ENCODE data around the gene AKAP13.

DNA sequence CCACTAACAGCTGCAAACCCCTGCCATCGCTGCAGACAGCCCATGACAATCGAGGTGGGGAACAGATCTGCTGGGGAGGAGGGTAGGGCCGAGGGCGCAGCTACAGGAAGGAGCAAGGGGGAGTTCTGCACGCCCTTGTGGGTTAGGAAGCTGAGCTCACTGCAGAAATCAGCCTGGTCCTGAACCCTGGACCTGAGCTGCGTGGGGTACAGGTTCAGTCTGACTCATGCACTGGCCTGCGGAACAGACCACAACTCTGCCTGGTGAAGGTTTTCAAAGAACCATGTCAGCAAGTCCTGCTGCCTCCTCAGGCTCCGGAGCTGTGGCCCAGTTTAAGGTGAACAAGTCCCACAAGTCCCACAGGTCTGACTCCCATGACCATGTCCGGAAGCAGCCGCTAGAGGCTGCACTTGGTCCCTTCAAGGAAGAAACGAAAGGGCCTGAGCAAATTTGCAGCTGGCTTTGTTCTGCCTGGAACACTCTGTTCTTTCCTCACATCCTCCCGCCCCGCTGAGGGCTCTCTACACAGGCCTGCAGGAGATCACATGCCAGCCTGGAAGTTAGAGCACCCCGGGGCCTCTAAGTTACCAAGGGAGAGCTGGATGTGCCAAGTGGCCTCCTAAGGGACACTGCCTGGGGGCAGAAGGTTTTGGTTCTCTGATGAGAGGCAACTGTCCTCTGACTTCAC is 49.4 kb upstream of the AKAP13 start:
- TF ChIP-seq MYNN (CRISPR knock-in tag; IDR thresholded peaks at IDR 0.05; ENCODE audit: low read depth) (no peak), EZH2 (conservative IDR thresholded peaks at IDR 0.05; ENCODE audit: low read depth, low read length) (no peak), RBAK (CRISPR knock-in tag; IDR thresholded peaks at IDR 0.05) (no peak), KDM2A (CRISPR knock-in tag; IDR thresholded peaks at IDR 0.05; ENCODE audit: borderline replicate concordance, low read depth) (peak; percentile 57; the same call in 1 of the 2 replicates), ZNF570 (CRISPR knock-in tag; IDR thresholded peaks at IDR 0.05; ENCODE audit: borderline replicate concordance) (no peak)
- TF ChIP-seq, protein P1, sequence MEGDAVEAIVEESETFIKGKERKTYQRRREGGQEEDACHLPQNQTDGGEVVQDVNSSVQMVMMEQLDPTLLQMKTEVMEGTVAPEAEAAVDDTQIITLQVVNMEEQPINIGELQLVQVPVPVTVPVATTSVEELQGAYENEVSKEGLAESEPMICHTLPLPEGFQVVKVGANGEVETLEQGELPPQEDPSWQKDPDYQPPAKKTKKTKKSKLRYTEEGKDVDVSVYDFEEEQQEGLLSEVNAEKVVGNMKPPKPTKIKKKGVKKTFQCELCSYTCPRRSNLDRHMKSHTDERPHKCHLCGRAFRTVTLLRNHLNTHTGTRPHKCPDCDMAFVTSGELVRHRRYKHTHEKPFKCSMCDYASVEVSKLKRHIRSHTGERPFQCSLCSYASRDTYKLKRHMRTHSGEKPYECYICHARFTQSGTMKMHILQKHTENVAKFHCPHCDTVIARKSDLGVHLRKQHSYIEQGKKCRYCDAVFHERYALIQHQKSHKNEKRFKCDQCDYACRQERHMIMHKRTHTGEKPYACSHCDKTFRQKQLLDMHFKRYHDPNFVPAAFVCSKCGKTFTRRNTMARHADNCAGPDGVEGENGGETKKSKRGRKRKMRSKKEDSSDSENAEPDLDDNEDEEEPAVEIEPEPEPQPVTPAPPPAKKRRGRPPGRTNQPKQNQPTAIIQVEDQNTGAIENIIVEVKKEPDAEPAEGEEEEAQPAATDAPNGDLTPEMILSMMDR (CRISPR knock-in tag; IDR thresholded peaks at IDR 0.05): peak; percentile 89
- TF ChIP-seq, protein P2, sequence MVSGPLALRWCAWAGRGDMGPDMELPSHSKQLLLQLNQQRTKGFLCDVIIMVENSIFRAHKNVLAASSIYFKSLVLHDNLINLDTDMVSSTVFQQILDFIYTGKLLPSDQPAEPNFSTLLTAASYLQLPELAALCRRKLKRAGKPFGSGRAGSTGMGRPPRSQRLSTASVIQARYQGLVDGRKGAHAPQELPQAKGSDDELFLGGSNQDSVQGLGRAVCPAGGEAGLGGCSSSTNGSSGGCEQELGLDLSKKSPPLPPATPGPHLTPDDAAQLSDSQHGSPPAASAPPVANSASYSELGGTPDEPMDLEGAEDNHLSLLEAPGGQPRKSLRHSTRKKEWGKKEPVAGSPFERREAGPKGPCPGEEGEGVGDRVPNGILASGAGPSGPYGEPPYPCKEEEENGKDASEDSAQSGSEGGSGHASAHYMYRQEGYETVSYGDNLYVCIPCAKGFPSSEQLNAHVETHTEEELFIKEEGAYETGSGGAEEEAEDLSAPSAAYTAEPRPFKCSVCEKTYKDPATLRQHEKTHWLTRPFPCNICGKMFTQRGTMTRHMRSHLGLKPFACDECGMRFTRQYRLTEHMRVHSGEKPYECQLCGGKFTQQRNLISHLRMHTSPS (CRISPR knock-in tag; IDR thresholded peaks at IDR 0.05; ENCODE audit: low read depth): no peak
- TF ChIP-seq, protein P3, sequence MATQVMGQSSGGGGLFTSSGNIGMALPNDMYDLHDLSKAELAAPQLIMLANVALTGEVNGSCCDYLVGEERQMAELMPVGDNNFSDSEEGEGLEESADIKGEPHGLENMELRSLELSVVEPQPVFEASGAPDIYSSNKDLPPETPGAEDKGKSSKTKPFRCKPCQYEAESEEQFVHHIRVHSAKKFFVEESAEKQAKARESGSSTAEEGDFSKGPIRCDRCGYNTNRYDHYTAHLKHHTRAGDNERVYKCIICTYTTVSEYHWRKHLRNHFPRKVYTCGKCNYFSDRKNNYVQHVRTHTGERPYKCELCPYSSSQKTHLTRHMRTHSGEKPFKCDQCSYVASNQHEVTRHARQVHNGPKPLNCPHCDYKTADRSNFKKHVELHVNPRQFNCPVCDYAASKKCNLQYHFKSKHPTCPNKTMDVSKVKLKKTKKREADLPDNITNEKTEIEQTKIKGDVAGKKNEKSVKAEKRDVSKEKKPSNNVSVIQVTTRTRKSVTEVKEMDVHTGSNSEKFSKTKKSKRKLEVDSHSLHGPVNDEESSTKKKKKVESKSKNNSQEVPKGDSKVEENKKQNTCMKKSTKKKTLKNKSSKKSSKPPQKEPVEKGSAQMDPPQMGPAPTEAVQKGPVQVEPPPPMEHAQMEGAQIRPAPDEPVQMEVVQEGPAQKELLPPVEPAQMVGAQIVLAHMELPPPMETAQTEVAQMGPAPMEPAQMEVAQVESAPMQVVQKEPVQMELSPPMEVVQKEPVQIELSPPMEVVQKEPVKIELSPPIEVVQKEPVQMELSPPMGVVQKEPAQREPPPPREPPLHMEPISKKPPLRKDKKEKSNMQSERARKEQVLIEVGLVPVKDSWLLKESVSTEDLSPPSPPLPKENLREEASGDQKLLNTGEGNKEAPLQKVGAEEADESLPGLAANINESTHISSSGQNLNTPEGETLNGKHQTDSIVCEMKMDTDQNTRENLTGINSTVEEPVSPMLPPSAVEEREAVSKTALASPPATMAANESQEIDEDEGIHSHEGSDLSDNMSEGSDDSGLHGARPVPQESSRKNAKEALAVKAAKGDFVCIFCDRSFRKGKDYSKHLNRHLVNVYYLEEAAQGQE (IDR thresholded peaks at IDR 0.05; ENCODE audit: borderline replicate concordance in 1 of 2, low read depth in 1 of 2, low read length in 2 of 2): no peak
